ENCODE data around the gene TMEM44.
"Not testable (repeated sequence)": the region's sequence is repeated elsewhere in the genome, so short reads cannot be mapped to it uniquely, and the experiment has no call there.

Gene TMEM44

DNA sequence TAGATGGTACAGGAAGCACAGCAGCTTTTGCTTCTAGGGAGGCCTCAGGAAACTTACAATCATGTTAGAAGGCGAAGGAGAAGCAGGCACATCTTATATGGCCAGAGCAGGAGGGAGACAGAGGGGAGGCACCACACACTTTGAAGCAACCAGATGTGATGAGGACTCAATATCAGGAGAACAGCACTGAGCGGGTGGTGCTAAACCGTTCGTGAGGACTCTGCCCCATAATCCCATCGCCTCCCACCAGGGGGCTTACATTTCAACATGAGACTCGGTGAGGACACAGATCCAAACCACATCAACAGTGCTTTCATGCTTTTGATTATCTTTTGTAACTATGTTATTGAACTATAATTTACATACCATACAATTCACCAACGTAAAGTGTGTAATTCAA is 7.6 kb upstream of the TMEM44 start:
- peak; percentile 55 for DNase-seq

GRCh38 chr3:194638991-194639605 is 5.9 kb upstream of the TMEM44 start:
- DNase-seq = peak; percentile 38

DNA sequence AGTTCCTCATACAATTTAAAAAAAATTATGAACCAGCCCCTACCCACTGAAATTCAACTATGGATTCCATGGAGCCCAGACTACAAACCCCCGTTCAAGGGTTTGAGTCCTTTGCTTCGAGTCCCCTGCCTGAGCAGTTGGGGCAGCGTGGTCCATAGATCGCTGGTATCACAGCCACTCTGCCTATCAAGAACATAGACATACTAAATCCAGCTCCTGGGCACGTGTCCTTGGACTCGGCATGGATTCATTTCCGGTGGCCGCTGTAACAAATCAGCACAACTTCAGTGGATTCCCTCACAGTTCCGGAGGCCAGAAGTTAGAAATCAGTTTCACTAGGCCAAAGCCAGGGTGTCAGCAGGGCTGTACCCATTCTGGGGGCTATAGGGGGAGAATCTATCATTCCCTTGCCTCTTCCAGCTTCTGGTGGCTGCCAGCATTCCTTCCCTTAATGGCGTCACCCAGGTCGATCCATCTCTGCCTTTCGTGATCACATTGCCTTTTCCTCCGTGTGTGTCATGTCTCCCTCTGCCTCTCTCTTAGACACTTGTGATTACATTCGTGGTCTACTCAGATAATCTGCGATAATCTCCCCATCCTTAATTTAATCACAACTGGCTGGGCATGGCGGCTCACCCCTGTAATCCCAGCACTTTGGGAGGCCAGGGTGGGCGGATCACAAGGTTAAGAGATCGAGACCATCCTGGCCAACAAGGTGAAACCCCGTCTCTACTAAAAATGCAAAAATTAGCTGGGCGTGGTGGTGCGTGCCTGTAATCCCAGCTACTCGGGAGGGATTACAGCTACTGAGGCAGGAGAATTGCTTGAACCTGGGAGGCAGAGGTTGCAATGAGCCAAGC is 4.6 kb upstream of the TMEM44 start:
- peak; percentile 39 for DNase-seq

DNA sequence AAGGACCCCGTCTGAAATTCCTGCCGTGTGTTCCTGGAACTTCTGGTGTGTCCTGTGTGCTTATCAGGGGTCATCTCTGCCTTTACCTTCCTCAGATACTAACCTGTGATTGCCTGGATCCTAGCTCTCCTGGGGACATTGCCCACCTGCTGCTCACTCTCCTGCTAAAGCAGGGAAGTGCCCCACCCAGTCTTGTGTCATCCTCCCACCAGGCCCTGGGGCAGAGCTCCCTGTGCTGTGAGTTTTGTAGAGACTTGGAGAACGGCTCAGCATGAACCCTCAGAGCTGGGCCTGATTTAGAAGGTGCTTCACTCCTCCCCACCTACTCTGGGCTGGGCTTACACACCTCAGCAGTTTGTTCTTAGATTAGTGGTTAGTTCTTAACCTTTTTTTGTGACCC is 3.8 kb upstream of the TMEM44 start:
- peak; percentile 49 for DNase-seq

DNA sequence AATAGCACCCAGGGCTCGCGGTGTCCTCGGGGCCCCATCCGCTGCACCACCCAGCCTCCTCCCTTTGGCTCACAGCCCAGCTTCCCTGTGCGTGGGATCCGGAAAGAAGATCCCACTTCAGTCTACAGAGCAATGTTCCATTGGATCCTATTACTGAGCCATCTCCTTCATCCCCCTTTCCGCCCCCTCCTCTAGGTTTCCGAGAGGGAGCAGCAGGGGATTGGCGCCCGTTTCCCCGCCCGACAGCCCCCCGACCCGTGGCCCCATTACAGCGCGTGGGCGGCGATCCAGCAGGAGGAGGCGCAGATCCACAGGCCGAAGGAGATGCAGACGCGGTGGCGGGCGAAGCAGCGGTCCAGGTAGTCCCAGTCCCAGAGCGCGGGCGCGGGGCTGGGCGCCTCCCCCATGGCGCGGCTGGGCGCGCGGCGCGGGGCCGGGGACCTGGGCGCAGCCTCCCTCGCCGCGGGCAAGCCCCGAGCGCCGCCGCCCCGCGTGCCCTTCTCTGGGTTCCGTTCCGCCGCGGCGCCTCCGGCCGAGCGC is 340 bp downstream of the TMEM44 start:
- no peak for DNase-seq

DNA sequence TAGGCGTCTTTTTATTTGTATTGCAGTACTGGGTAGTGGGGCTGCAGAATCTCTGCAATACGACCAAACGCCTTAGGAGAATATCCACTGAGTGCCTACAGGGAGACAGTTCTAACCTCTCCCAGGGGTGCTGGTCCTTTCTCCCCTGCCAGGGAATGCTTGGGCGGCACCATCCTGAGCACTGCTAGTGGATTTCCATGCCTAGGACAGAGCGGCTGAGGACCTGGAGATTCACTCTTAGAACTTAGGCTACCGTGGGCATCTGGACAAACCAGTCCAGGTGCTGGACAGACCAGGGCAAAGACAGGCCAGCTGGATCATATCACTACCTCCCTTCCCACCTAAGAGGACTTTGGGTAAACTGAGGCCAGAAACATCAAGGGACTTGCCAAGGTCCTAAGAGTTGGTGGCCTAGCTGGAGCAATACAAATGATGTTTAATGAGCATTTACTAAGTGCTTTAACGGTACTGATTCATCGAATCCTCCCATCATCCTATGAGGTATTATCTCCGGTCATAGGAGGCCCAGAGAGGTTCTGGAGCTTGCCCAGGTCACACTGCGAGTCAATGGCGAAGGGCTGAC is 902 bp downstream of the TMEM44 start:
- peak; percentile 41 for DNase-seq

DNA sequence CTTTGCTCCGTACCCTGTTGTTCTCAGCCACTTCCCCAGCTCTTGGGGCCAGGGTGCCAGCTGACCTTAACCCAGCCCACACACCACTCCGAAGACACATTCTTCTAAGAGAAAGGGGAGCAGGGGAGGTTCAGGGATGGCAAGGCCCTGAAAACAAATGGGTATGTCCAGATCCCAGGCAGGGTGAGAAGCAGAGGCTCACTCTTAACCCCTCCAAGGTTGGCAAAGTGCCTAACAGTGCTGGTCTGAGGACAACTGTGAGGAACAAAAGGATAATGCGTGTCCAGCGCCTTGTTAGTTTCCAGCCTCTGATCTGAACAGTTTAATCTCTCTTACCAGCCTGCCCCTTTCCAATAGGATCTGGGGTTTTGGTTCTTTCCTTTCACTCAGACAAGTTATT is 1.5 kb downstream of the TMEM44 start:
- no peak for DNase-seq

DNA sequence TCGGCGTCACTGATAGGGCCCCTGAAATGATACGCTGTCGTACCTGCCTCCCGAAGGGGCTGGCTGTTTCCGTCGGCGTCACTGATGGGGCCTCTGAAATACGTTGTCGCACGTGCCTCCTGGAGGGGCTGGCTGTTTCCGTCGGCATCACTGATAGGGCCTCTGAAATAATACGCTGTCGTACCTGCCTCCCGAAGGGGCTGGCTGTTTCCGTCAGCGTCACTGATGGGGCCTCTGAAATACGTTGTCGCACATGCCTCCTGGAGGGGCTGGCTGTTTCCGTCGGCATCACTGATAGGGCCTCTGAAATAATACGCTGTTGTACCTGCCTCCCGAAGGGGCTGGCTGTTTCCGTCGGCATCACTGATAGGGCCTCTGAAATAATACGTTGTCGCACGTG is 2.5 kb downstream of the TMEM44 start:
- DNase-seq = not testable (repeated sequence)

- DNase-seq = no peak
Measured at GRCh38 chr3:194624956-194625355, 8.3 kb downstream of the TMEM44 start.

DNA sequence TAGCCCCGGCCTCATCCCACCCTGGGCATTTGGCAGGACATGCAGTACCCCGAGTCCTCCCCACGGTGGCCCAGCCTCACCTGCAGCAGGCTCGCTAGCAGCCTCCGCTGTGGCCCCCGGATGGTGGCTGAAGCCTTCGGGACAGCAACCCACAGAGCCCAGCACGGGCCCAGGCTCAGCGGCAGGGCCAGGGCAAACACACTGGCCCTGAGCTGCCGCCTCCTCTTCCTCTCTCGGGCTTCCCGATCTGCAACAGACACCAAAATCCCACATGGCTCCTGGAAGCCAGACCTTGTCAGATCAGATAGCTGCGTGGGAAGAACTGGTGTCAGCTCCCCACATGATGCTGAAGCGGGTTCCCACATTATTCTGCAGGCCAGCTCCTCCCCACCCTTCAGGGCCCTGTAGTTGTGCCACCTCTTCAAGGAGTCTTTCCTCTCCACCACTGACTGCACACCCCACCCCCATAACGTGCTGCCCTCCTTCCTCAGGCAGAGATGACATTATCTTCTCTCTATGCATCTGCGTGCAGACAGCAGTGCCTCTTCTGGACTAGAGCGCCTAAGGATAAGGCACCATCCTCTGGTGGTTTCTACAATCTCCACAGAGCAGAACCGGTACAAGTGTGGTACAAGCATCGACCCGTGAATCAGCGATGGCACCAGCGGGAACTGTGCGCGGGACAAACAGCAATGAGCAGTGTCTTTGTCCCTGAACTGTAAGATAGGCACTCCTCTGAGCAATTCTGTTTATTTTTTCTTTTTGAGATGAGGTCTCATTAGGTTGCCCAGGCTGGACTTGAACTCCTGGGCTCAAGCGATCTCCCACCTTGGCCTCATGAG is 9.5 kb downstream of the TMEM44 start:
- no peak for DNase-seq

DNA sequence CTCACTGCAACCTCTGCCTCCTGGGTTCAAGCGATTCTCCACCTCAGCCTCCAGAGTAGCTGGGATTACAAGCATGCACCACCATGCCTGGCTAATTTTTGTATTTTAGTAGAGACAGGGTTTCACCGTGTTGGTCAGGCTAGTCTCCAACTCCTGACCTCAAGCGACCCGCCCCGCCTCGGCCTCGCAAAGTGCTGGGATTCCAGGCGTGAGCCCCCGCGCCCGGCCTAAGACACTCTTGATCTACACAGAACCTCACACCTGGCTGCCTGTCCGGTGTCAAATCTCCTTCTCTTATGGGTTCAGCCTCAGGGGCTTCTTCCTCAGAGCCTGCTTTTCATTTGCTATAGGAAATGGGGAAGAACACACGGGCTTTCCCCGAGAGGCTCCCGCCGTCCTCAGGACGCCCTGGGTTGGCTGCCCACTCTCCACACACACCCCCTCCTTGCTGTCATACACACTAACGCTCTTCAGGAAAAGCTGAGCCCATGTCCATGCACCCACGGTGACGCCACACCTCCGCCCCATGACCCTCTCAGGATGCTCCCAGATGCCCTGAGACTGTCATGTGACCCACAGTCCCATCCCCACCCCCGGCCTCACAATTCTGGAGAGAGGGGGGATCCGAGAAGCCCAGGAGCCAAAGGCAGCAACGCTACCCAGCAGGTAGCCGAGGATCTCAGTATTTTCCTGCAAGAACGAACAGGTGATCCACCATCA is 10.4 kb downstream of the TMEM44 start:
- no peak for DNase-seq

GRCh38 chr3:194621947-194622346 is 11.3 kb downstream of the TMEM44 start:
- DNase-seq = no peak

DNA sequence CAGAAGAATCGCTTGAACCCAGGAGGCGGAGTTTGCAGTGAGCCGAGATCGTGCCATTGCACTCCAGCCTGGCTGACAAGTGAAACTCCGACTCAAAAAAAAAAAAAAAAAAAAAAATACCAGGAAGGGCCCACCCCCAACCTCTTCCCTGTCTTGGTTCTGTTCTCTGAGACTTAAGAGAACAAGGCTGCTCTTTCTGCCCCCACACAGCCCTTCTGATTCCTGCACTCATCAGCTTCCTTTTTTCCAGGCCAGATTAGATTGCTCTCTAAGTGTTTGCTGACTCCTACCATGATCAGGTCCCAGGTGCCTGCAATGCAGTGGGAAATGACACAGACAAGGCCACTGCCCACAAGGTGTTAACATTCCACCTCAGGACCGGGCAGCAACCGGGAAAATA is 13.0 kb downstream of the TMEM44 start:
- no peak for DNase-seq

GRCh38 chr3:194619741-194620140 is 13.5 kb downstream of the TMEM44 start:
- DNase-seq = no peak

GRCh38 chr3:194618858-194619608 is 14.2 kb downstream of the TMEM44 start:
- DNase-seq = no peak

- no peak for DNase-seq
Measured at GRCh38 chr3:194617827-194618226, 15.4 kb downstream of the TMEM44 start.

DNA sequence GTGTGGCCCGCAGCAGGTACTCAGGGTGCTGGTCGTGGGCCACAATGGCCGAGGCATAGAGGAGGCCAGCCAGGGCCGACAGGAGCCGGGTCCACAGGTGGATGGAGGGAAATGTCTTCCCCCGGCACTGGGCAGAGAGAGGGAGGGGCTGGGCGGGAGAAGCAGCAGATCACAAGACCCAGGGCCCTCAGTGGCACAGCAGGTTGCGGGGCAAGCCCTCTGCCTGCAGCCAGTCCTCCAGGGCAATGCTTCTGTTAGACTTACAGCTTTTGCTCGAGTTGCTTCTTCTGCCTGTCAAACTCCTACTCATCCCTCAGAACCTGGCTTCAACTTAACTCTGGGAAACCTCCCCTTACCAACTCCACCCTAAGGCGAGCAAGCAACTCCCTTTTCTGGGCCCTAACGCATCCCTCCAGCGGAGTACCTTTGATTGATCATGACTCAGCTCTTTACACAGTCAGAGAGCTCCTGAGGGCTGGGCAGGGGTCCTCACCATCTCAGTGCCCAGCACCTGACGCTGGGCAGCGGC is 16.0 kb downstream of the TMEM44 start:
- no peak for DNase-seq

- no peak for DNase-seq
Measured at GRCh38 chr3:194615226-194615625, 18.0 kb downstream of the TMEM44 start.

- DNase-seq = no peak
Measured at GRCh38 chr3:194612221-194612620, 21.0 kb downstream of the TMEM44 start.

DNA sequence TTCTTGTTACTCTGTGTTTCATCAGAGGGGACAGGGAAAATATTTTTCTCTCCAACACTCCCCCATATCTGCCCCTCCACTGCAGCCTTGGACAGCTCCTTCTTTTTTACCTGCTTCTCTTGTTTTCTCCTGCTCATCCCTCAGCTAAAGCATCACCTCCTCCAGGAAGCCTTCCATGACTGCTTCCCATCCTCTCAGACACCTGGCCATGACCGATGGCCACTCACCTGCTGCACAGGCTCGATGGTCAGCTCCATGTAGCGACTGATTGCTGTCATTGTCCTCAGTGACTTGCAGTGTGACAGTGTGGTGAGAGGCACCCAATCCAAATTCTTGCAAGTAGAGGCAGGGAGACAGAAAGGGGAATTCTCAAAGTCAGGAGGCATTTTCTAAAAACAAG is 22.5 kb downstream of the TMEM44 start:
- DNase-seq = no peak

- DNase-seq = no peak
Measured at GRCh38 chr3:194609601-194610000, 23.6 kb downstream of the TMEM44 start.
